Heart right ventricle (tissue), 16 donors: ENCODE measurements around the gene SF3B2. TPM values are rescaled to one million over a fixed set of nuclear protein-coding genes. Genes with fewer than 3 reads are reported as not detected.
A peak's percentile ranks its signal among the peaks of the same experiment; 100 is the strongest.

ENCODE experiments used
- ATAC-seq, 8 donors: fragments of 200-7000 bp; cut with Tn5 transposase; one replicate each; pipeline ENCODE4 v1.9.1; 2020; ENCODE audit warnings: mild to moderate bottlenecking in 8 of 8, moderate library complexity in 8 of 8, moderate number of reproducible peaks in 1 of 8
- DNase-seq, 2 donors: peaks; one replicate each; pipeline ENCODE4 v3.0.0-alpha.2; 2020
- H3K27ac ChIP-seq, 10 donors: fragments of 200-600 bp; sonication (generic) in 2 of 10; one replicate each; pipeline versions ENCODE4 v1.5.0 to v1.8.0; 2020 to 2022; ENCODE audit warnings: mild to moderate bottlenecking in 3 of 10
- H3K27me3 ChIP-seq, 7 donors: fragments of 200-600 bp; one replicate each; pipeline ENCODE4 v1.8.0; 2021 to 2022; ENCODE audit warnings: mild to moderate bottlenecking in 2 of 7
- H3K36me3 ChIP-seq, 9 donors: fragments of 200-600 bp; sonication (generic) in 1 of 9; one replicate each; pipeline versions ENCODE4 v1.5.0 to v1.8.0; 2020 to 2022; ENCODE audit warnings: mild to moderate bottlenecking in 2 of 9
- H3K4me1 ChIP-seq, 9 donors: fragments of 200-600 bp; sonication (generic) in 1 of 9; one replicate each; pipeline versions ENCODE4 v1.5.0 to v1.8.0; 2020 to 2022; ENCODE audit warnings: mild to moderate bottlenecking in 4 of 9
- H3K4me3 ChIP-seq, 10 donors: fragments of 200-600 bp; sonication (generic) in 2 of 10; one replicate each; pipeline versions ENCODE4 v1.5.0 to v1.8.0; 2020 to 2022; ENCODE audit warnings: mild to moderate bottlenecking in 7 of 10, moderate library complexity in 2 of 10
- H3K9me3 ChIP-seq, 11 donors: fragments of 200-600 bp in 10 of 11; sonication (generic) in 2 of 11; one replicate each; pipeline versions ENCODE4 v1.5.0 to v1.8.0; 2013 to 2022; ENCODE audit warnings: mild to moderate bottlenecking in 2 of 11, control low read depth in 1 of 11, moderate library complexity in 1 of 11
- WGBS, 2 donors: extraction: QIAGEN DNeasy Blood & Tissue Kit; methylation state at CpG; one replicate each; pipeline ENCODE4 v1.1.7; 2013; ENCODE audit warnings: inconsistent platforms in 1 of 2; 5-methylcytosine and 5-hydroxymethylcytosine counted together
- intact Hi-C, 10 donors: fragments of 100-400 bp; cut with DNase I; formaldehyde crosslinking; loops; one replicate each; pipeline versions ENCODE4 v1.11.1 to v1.14.2; 2022
- polyA plus RNA-seq, 2 donors: library from polyadenylated mRNA; stranded (reverse); fragments of 200-250 nt; gene quantifications; one replicate each; pipeline ENCODE4 v1.2.3, GENCODE V29; 2013
- total RNA-seq, 10 donors: library from RNA; stranded (reverse); fragmentation: NEBNext Ultra II Directional in 3 of 10; extraction: Animal tissue kit (Norgen Biotek cat#: 25700) in 3 of 10; gene quantifications; one replicate each; pipeline versions ENCODE4 v1.2.1 to v1.2.4, GENCODE V29; 2021 to 2023
- TF ChIP-seq, protein P1 (sequence below), 9 donors: fragments of 200-600 bp; sonication (generic) in 2 of 9; IDR thresholded peaks; one replicate each; pipeline versions ENCODE4 v1.5.0 to v1.8.0; 2021 to 2022; ENCODE audit warnings: antibody characterized with exemption in 9 of 9, mild to moderate bottlenecking in 5 of 9, moderate library complexity in 1 of 9
- donor health status: Arrhythmogenic right ventricular cardiomyopathy.
- donor health status: ischemic (EF 13 %, LVEDD 7.1; RV severe dilation, severe dysfunction).
- donor health status: healthy with polysubstance abuse.
- donor health status: DM: no; HTN: yes; CAD: no.
- donor health status: DM: no; HTN: no; CAD: no.
- donor health status: ischemic (EF 25% LVEDD 6.9; RV normal size, moderate dysfunction).
- donor health status: ischemic (EF 25% LVEDD 5.7; RV mildly dilated, moderate dysfunction).
- donor health status: healthy.
- donor health status: DM: yes; HTN: yes; CAD: no.
- donor health status: Ischemic cardiomyopathy.
- donor health status: ischemic (EF 35%, LVEDD 5.7; RV mildly dilated, moderate dysfunction).
- donor health status: nonischemic (EF 11% LVEDD 7.7; RV severe dilation, severe dysfunction).
- donor health status: DM: yes; HTN: yes; CAD: no.
- donor health status: PGD.
- donor health status: ischemic (EF 29% LVEDD 5.4; RV normal size, mild dysfunction).
- donor health status: nonischemic (EF 23%, LVEDD 6.1; RV moderate dilation, normal function).

SF3B2 gene
- total and polyA plus RNA-seq, 12 donors = 46.5 to 94.9 (median 72.7) TPM

- ATAC-seq = no peak
- H3K36me3 ChIP-seq = peaks cover 4 to 100% (median 89%) of the 10 kb centered on the region in 9 donors
- TF ChIP-seq, protein P1, sequence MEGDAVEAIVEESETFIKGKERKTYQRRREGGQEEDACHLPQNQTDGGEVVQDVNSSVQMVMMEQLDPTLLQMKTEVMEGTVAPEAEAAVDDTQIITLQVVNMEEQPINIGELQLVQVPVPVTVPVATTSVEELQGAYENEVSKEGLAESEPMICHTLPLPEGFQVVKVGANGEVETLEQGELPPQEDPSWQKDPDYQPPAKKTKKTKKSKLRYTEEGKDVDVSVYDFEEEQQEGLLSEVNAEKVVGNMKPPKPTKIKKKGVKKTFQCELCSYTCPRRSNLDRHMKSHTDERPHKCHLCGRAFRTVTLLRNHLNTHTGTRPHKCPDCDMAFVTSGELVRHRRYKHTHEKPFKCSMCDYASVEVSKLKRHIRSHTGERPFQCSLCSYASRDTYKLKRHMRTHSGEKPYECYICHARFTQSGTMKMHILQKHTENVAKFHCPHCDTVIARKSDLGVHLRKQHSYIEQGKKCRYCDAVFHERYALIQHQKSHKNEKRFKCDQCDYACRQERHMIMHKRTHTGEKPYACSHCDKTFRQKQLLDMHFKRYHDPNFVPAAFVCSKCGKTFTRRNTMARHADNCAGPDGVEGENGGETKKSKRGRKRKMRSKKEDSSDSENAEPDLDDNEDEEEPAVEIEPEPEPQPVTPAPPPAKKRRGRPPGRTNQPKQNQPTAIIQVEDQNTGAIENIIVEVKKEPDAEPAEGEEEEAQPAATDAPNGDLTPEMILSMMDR (IDR thresholded peaks at IDR 0.05) = no peak
- DNase-seq = no peak
- H3K27ac ChIP-seq = no peak overlapping the region
- H3K4me3 ChIP-seq = no peak overlapping the region
- H3K27me3 ChIP-seq = no peaks in the 10 kb centered on the region
- peaks cover 0 to 15% (median 0%) of the 10 kb centered on the region in 9 donors for H3K4me1 ChIP-seq
- intact Hi-C loops = no loop called here
- 93 to 95% methylated on average over 2 of the region's 2 CpGs for WGBS, 2 donors
- H3K9me3 ChIP-seq = peaks cover 0 to 3% (median 0%) of the 10 kb centered on the region in 11 donors
Observed at GRCh38 chr11:66062408-66062807, 10.2 kb downstream of the SF3B2 start.

DNA sequence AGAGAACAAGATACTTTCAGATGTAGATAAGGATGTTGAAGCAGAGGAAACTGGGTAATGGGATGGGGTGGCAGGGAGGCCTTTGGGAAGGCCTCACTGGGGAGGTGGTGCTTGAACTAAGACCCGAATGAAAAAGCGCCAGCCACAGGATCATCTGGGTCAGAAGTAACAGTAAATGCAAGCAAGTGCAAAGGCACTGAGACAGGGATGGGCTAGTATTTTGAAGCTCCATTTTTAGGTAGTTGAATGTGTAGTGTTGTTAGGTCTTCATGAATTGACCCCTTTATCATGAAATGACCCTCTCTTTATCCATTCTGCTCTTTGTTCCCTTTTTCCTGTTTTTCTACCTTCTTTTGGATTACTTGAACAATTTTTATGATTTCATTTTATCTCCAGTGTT, 11.7 kb downstream of the SF3B2 start:
- no peak overlapping the region for H3K27ac ChIP-seq
- peaks cover 6 to 100% (median 84%) of the 10 kb centered on the region in 9 donors for H3K36me3 ChIP-seq
- H3K9me3 ChIP-seq = peaks cover 0 to 3% (median 0%) of the 10 kb centered on the region in 11 donors
- peaks cover 8 to 29% (median 12%) of the 10 kb centered on the region in 9 donors for H3K4me1 ChIP-seq
- intact Hi-C loops = no loop called here
- no peak overlapping the region for H3K4me3 ChIP-seq
- ATAC-seq (no peak), DNase-seq (no peak)
- no peaks in the 10 kb centered on the region for H3K27me3 ChIP-seq
- TF ChIP-seq, protein P1 (IDR thresholded peaks at IDR 0.05) = no peak
- 96 to 97% methylated on average over 2 of the region's 2 CpGs for WGBS, 2 donors

DNA sequence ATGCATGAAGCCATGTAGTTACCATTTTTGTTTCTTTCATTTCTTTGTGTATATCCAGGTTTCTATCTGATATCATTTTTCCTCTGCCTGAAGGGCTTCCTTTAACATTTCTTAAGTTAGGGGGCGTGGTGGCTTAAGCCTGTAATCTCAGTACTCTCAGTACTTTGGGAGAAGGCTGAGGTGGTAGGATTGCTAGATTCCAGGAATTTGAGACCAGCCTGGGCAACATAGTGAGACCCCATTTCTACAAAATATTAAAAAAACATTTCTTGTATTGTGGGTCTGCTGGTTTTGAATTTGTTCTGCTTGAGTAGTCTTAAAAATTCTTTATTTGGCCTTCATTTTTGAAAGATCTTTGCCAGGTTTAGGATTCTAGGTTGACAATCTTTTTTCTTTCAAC, 12.4 kb downstream of the SF3B2 start:
- H3K9me3 ChIP-seq = peaks cover 0 to 3% (median 0%) of the 10 kb centered on the region in 11 donors
- intact Hi-C loops = no loop called here
- no peak for ATAC-seq
- H3K27ac ChIP-seq = no peak overlapping the region
- WGBS, 2 donors = 95 to 98% methylated on average over 1 of the region's 1 CpG
- peaks cover 12 to 35% (median 18%) of the 10 kb centered on the region in 9 donors for H3K4me1 ChIP-seq
- no peaks in the 10 kb centered on the region for H3K27me3 ChIP-seq
- TF ChIP-seq, protein P1 (IDR thresholded peaks at IDR 0.05) = no peak
- H3K36me3 ChIP-seq = peaks cover 0 to 96% (median 78%) of the 10 kb centered on the region in 9 donors
- H3K4me3 ChIP-seq = no peak overlapping the region
- no peak for DNase-seq

GRCh38 chr11:66066751-66067150, 14.6 kb downstream of the SF3B2 start:
- intact Hi-C loops = loop anchor here in 4 of 10 donors (5.0 kb wide), 1 partner anchor 66 kb away; no protein-coding TSS in a partner anchor
- ATAC-seq = no peak

More at GRCh38 chr11:66066751-66067150, 14.6 kb downstream of the SF3B2 start:
- peaks cover 0 to 74% (median 57%) of the 10 kb centered on the region in 9 donors for H3K36me3 ChIP-seq
- TF ChIP-seq, protein P1 (IDR thresholded peaks at IDR 0.05) = no peak
- peaks cover 0 to 3% (median 0%) of the 10 kb centered on the region in 11 donors for H3K9me3 ChIP-seq
- no peak overlapping the region for H3K4me3 ChIP-seq
- WGBS, 2 donors = 82 to 83% methylated on average over 3 of the region's 3 CpGs
- H3K27me3 ChIP-seq = no peaks in the 10 kb centered on the region
- DNase-seq = no peak
- peak overlapping the region in 2 of 10 donors; percentile 5 to 99 for H3K27ac ChIP-seq
- peaks cover 12 to 46% (median 28%) of the 10 kb centered on the region in 9 donors for H3K4me1 ChIP-seq
